ENCODE data around the gene SLC35D3.

- no peak for TF ChIP-seq EZH2 (IDR thresholded peaks at IDR 0.05; ENCODE audit: low read length, missing control alignments)
- TF ChIP-seq, protein P1, sequence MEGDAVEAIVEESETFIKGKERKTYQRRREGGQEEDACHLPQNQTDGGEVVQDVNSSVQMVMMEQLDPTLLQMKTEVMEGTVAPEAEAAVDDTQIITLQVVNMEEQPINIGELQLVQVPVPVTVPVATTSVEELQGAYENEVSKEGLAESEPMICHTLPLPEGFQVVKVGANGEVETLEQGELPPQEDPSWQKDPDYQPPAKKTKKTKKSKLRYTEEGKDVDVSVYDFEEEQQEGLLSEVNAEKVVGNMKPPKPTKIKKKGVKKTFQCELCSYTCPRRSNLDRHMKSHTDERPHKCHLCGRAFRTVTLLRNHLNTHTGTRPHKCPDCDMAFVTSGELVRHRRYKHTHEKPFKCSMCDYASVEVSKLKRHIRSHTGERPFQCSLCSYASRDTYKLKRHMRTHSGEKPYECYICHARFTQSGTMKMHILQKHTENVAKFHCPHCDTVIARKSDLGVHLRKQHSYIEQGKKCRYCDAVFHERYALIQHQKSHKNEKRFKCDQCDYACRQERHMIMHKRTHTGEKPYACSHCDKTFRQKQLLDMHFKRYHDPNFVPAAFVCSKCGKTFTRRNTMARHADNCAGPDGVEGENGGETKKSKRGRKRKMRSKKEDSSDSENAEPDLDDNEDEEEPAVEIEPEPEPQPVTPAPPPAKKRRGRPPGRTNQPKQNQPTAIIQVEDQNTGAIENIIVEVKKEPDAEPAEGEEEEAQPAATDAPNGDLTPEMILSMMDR (conservative IDR thresholded peaks at IDR 0.05 in 1 of 2, IDR thresholded peaks at IDR 0.05 in 1 of 2; ENCODE audit: low read depth in 1 of 2, low read length in 2 of 2) = no peak
Measured at GRCh38 chr6:136968837-136969236, 46.7 kb downstream of the SLC35D3 start.

Measured in fibroblast of lung (primary cell).